NCI-H146 (cell line): ENCODE measurements around the gene COMTD1.
"Not testable (repeated sequence)": the region's sequence is repeated elsewhere in the genome, so short reads cannot be mapped to it uniquely, and the experiment has no call there.

ENCODE experiments used
- DNase-seq: peaks from one replicate; lab custom pipeline; 2025; lab: John Stamatoyannopoulos, UW

COMTD1 gene

GRCh38 chr10:75195035-75195763, 40.6 kb downstream of the COMTD1 start:
- no peak for DNase-seq

DNA sequence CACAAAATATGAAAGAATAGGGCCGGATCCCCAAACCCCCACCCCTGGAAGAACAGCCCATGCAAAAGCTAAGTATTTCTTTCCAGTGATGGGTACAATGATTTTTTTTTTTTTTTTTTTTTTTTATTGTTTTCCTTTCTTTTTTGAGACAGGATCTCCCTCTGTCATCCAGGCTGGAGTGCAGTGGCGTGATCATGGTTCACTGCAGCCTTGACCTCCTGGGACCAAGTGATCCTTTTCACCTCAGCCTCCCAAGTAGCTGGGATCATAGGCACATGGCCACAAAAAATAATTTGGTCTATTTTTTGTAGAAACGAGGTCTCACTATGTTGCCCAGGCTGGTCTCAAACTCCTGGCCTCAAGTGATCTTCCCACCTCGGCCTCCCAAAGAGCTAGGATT, 41.1 kb downstream of the COMTD1 start:
- not testable (repeated sequence) for DNase-seq

GRCh38 chr10:75191821-75192568, 43.8 kb downstream of the COMTD1 start:
- DNase-seq: no peak

GRCh38 chr10:75189266-75190096, 46.3 kb downstream of the COMTD1 start:
- no peak for DNase-seq

- DNase-seq: not testable (repeated sequence)
Measured at GRCh38 chr10:75188522-75188921, 47.2 kb downstream of the COMTD1 start.

DNA sequence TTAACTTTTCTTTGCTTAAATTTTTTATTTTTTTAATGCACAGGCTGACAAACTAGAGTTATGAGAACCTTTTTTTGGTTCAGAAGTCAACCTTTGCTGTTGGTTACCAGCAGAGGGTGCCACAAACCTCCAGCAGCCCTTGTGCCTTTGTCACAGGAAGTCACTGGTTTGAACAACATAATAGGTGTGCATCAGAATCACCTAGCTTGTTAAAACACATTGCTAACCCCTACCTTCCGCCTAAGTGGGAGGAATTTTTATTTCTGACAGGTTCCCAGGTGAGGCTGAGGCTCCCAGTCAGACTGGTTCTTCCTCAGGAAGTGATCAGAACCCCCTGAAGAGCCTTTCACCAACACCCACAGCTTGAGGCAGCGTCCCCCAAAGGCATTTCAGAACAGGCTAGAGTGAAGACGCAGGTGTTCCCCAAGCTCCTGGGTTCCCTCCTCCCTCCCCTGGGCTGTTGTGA, 47.8 kb downstream of the COMTD1 start:
- peak; percentile 52 for DNase-seq

GRCh38 chr10:75186310-75186709, 49.4 kb downstream of the COMTD1 start:
- no peak for DNase-seq
